HCT116 (cell line): ENCODE data around the gene ARHGEF39. TPM values are rescaled to one million over a fixed set of nuclear protein-coding genes. Genes with fewer than 3 reads are reported as not detected.
"Not testable (repeated sequence)": the region's sequence is repeated elsewhere in the genome, so short reads cannot be mapped to it uniquely, and the experiment has no call there.

Source experiments
- ATAC-seq: fragments of 200-7000 bp; cut with Tn5 transposase; 2 replicates; pipeline ENCODE4 v1.9.1; 2020; ENCODE audit warnings: mild to moderate bottlenecking, moderate library complexity
- BruUV-seq: library from RNA; stranded (reverse); fragments of 400-500 nt; replicated peaks from 2 replicates; lab custom pipeline; 2021; lab: Mats Ljungman, UMichigan
- CTCF ChIA-PET: fragments of 300-600 bp; sonication (Branson Sonifier 250); formaldehyde crosslinking; loops from one replicate; lab custom pipeline; 2021; ENCODE audit warnings: antibody characterized with exemption; lab: Charles Lee
- POLR2A ChIA-PET: fragments of 300-600, 350-600 bp; sonication (Branson Sonifier 250); formaldehyde crosslinking; loops from one replicate; lab custom pipeline; 2021; ENCODE audit warnings: antibody characterized with exemption; lab: Charles Lee
- RAD21 ChIA-PET, 2 experiments: fragments of 300-600 bp; sonication (Branson Sonifier 250); formaldehyde crosslinking; loops; one replicate each; lab custom pipeline; 2023; ENCODE audit warnings: low total read pairs in 2 of 2; ENCODE audit not compliant: uncharacterized antibody in 2 of 2, unreplicated experiment in 2 of 2, low non-redundant PET in 1 of 2; lab: Charles Lee
- DNase-seq: peaks from one replicate; pipeline ENCODE4 v3.0.0-alpha.2; 2010; ENCODE audit warnings: low read depth, low spot score
- H2AFZ ChIP-seq: fragments of 200-600 bp; shearing (Covaris generic), sonication (generic); 2 replicates; pipeline ENCODE4 v1.6.1; 2017; ENCODE audit warnings: low read depth, mixed run types, mixed read lengths, antibody characterized with exemption, low read length; ENCODE audit not compliant: poor library complexity, severe bottlenecking
- H3K27ac ChIP-seq: 2 replicates; pipeline ENCODE4 v1.5.1; 2012; ENCODE audit warnings: low read depth, low read length
- H3K27me3 ChIP-seq: fragments of 200-600 bp; sonication (generic); 2 replicates; pipeline ENCODE4 v1.6.1; 2016; ENCODE audit warnings: mixed run types, low read length, mixed read lengths; ENCODE audit not compliant: insufficient read depth
- H3K36me3 ChIP-seq, 2 experiments: fragments of 200-500 bp in 1 of 2; fragments of 200-600 bp in 1 of 2; sonication (Bioruptor generic) in 1 of 2; sonication (generic) in 1 of 2; 2 replicates each; pipeline versions ENCODE4 v1.5.1 to v1.6.1; 2014 to 2016; ENCODE audit warnings: low read length in 2 of 2, inconsistent platforms in 1 of 2, mixed read lengths in 1 of 2, mixed run types in 1 of 2; ENCODE audit not compliant: insufficient read depth in 2 of 2, control insufficient read depth in 1 of 2
- H3K4me1 ChIP-seq, 2 experiments: fragments of 200-600 bp in 1 of 2; sonication (generic) in 1 of 2; 2 replicates each; pipeline versions ENCODE4 v1.5.1 to v1.6.1; 2012 to 2017; ENCODE audit warnings: low read length in 2 of 2, inconsistent platforms in 1 of 2, mild to moderate bottlenecking in 1 of 2, mixed read lengths in 1 of 2, mixed run types in 1 of 2, moderate library complexity in 1 of 2; ENCODE audit not compliant: insufficient read depth in 2 of 2, control insufficient read depth in 1 of 2
- H3K4me2 ChIP-seq: fragments of 200-600 bp; sonication (generic); 2 replicates; pipeline ENCODE4 v1.6.1; 2017; ENCODE audit warnings: mixed run types, low read length, mixed read lengths
- H3K4me3 ChIP-seq, 2 experiments: fragments of 200-600 bp in 1 of 2; sonication (generic) in 1 of 2; replicated peaks in 1 of 2; 2 replicates each; pipeline ENCODE4 v1.5.1; 2011 to 2016; ENCODE audit warnings: low read length in 2 of 2, control low read depth in 1 of 2, low read depth in 1 of 2, mild to moderate bottlenecking in 1 of 2, mixed read lengths in 1 of 2, mixed run types in 1 of 2
- H3K79me2 ChIP-seq: fragments of 200-600 bp; sonication (generic); 2 replicates; pipeline ENCODE4 v1.6.1; 2017; ENCODE audit warnings: mild to moderate bottlenecking, mixed run types, low read length, moderate library complexity, mixed read lengths; ENCODE audit not compliant: insufficient read depth
- H3K9ac ChIP-seq: fragments of 200-600 bp; sonication (generic); 2 replicates; pipeline ENCODE4 v1.6.1; 2016; ENCODE audit warnings: low read length, mixed read lengths
- H3K9me2 ChIP-seq: fragments of 200-600 bp; sonication (generic), shearing (Covaris generic); 2 replicates; pipeline ENCODE4 v1.6.1; 2017; ENCODE audit warnings: mixed run types, mild to moderate bottlenecking, moderate library complexity; ENCODE audit not compliant: insufficient read depth
- H3K9me3 ChIP-seq, 2 experiments: fragments of 200-500 bp in 1 of 2; fragments of 200-600 bp in 1 of 2; sonication (Bioruptor generic) in 1 of 2; sonication (generic) in 1 of 2; 2 replicates each; pipeline ENCODE4 v1.6.1; 2014 to 2017; ENCODE audit warnings: low read length in 2 of 2, mixed read lengths in 2 of 2, inconsistent platforms in 1 of 2, low read depth in 1 of 2, mild to moderate bottlenecking in 1 of 2, mixed run types in 1 of 2, moderate library complexity in 1 of 2; ENCODE audit not compliant: control insufficient read depth in 1 of 2, insufficient read depth in 1 of 2
- H4K20me1 ChIP-seq: fragments of 200-600 bp; sonication (generic), shearing (Covaris generic); 2 replicates; pipeline ENCODE4 v1.6.1; 2017; ENCODE audit warnings: mixed run types, mild to moderate bottlenecking, moderate library complexity; ENCODE audit not compliant: insufficient read depth
- ATF3 ChIP-seq: IDR thresholded peaks from 2 replicates; pipeline ENCODE4 v1.6.1; 2012
- CEBPB ChIP-seq: IDR thresholded peaks from 2 replicates; pipeline ENCODE4 v1.6.1; 2012; ENCODE audit warnings: low read depth
- EGR1 ChIP-seq: IDR thresholded peaks from 2 replicates; pipeline ENCODE4 v1.6.1; 2012; ENCODE audit warnings: low read depth
- EZH2 ChIP-seq: fragments of 200-600 bp; sonication (generic); IDR thresholded peaks from 2 replicates; pipeline ENCODE4 v1.6.1; 2017; ENCODE audit warnings: antibody characterized with exemption, mixed run types
- MAX ChIP-seq: IDR thresholded peaks from 2 replicates; pipeline ENCODE4 v1.6.1; 2012
- REST ChIP-seq: IDR thresholded peaks from 2 replicates; pipeline ENCODE4 v1.6.1; 2012; ENCODE audit warnings: low read depth
- intact Hi-C: fragments of 100-400 bp; cut with micrococcal nuclease; formaldehyde crosslinking; loops from 2 replicates; pipeline ENCODE4 v1.10.0; 2022
- total RNA-seq: library from RNA; stranded (reverse); gene quantifications from one replicate; pipeline ENCODE4 v1.2.1, GENCODE V29; 2021; ENCODE audit not compliant: unreplicated experiment

Gene ARHGEF39
- total RNA-seq, 1 experiment from 2014 or later, result 29.8 TPM

GRCh38 chr9:35643046-35643445, 21.9 kb downstream of the ARHGEF39 start:
- Histone ChIP-seq H3K27ac (no peak overlapping the region), H3K9me2 (no peaks in the 10 kb centered on the region), H3K9ac (no peak overlapping the region), H2AFZ (no peak overlapping the region), H3K27me3 (no peaks in the 10 kb centered on the region), H3K4me2 (no peak overlapping the region), H3K9me3 (no peaks in the 10 kb centered on the region), H3K36me3 (no peaks in the 10 kb centered on the region), H3K4me1 (peaks cover 6 to 20% of the 10 kb centered on the region in 2 experiments; a peak in 3 of 4 replicates), H3K79me2 (no peaks in the 10 kb centered on the region), H3K4me3 (no peak overlapping the region), H4K20me1 (no peaks in the 10 kb centered on the region)
- ATAC-seq, result no peak
- CTCF ChIA-PET, result no interaction called here
- POLR2A ChIA-PET, result no interaction called here
- DNase-seq, result no peak
- RAD21 ChIA-PET, result no interaction called here
- intact Hi-C loops, result no loop called here
- TF ChIP-seq REST (no peak), EZH2 (no peak), MAX (no peak), EGR1 (no peak), ATF3 (no peak), CEBPB (no peak)
- BruUV-seq, result no TSS peak

GRCh38 chr9:35641478-35641877, 23.5 kb downstream of the ARHGEF39 start:
- H4K20me1 ChIP-seq, H3K9me2 ChIP-seq, H3K27ac ChIP-seq, H3K4me1 ChIP-seq, POLR2A ChIA-PET, H3K79me2 ChIP-seq, CTCF ChIA-PET, H3K9me3 ChIP-seq, H3K36me3 ChIP-seq, intact Hi-C loops, DNase-seq, H2AFZ ChIP-seq, H3K27me3 ChIP-seq, RAD21 ChIA-PET, BruUV-seq, H3K4me3 ChIP-seq, ATAC-seq, H3K4me2 ChIP-seq, H3K9ac ChIP-seq: not testable (repeated sequence)

- BruUV-seq, H2AFZ ChIP-seq, H4K20me1 ChIP-seq, H3K4me1 ChIP-seq, H3K9ac ChIP-seq, RAD21 ChIA-PET, H3K27ac ChIP-seq, ATAC-seq, DNase-seq, H3K4me2 ChIP-seq, H3K79me2 ChIP-seq, intact Hi-C loops, H3K27me3 ChIP-seq, H3K9me2 ChIP-seq, H3K9me3 ChIP-seq, POLR2A ChIA-PET, H3K36me3 ChIP-seq, H3K4me3 ChIP-seq: not testable (repeated sequence)
- CTCF ChIA-PET, result interaction anchor here (1.4 kb wide), 1 partner anchor 29 kb away, joined by 4 read pairs; no protein-coding TSS in a partner anchor
These were observed 24.6 kb downstream of the ARHGEF39 start for GRCh38 chr9:35640431-35640830.
